Memory B cell (primary cell): ENCODE results near the gene OSBPL5.

ENCODE experiments used
- ATAC-seq: fragments of 150-1000 bp; cut with Tn5 transposase; 2 replicates; pipeline ENCODE4 v1.10.0; 2021; ENCODE audit warnings: low read depth, mild to moderate bottlenecking, moderate library complexity
- DNase-seq, 2 donors: peaks; one replicate each; pipeline ENCODE4 v3.0.0; 2022; ENCODE audit warnings: low spot score in 2 of 2
- H3K27ac Mint-ChIP-seq: one replicate; pipeline ENCODE4 v1.8.0; 2022; ENCODE audit warnings: mild to moderate bottlenecking, moderate library complexity, mixed read lengths
- H3K27me3 Mint-ChIP-seq: one replicate; pipeline ENCODE4 v1.8.0; 2022; ENCODE audit warnings: mixed read lengths
- H3K36me3 Mint-ChIP-seq: one replicate; pipeline ENCODE4 v1.8.0; 2022; ENCODE audit warnings: mild to moderate bottlenecking, mixed read lengths
- H3K4me1 Mint-ChIP-seq: one replicate; pipeline ENCODE4 v1.8.0; 2022; ENCODE audit warnings: mixed read lengths
- H3K4me3 Mint-ChIP-seq: one replicate; pipeline ENCODE4 v1.8.0; 2022; ENCODE audit warnings: mild to moderate bottlenecking, moderate library complexity, mixed read lengths
- H3K9me3 Mint-ChIP-seq: one replicate; pipeline ENCODE4 v1.8.0; 2022; ENCODE audit warnings: mixed read lengths

OSBPL5 gene

GRCh38 chr11:3147626-3148025 lies 17.5 kb downstream of the OSBPL5 start:
- no peak overlapping the region for H3K4me3 Mint-ChIP-seq
- H3K9me3 Mint-ChIP-seq = no peaks in the 10 kb centered on the region
- peaks cover 3% of the 10 kb centered on the region for H3K4me1 Mint-ChIP-seq
- DNase-seq (no peak), ATAC-seq (no peak)
- H3K27me3 Mint-ChIP-seq = peaks cover 12% of the 10 kb centered on the region
- no peak overlapping the region for H3K27ac Mint-ChIP-seq
- H3K36me3 Mint-ChIP-seq = no peaks in the 10 kb centered on the region

DNA sequence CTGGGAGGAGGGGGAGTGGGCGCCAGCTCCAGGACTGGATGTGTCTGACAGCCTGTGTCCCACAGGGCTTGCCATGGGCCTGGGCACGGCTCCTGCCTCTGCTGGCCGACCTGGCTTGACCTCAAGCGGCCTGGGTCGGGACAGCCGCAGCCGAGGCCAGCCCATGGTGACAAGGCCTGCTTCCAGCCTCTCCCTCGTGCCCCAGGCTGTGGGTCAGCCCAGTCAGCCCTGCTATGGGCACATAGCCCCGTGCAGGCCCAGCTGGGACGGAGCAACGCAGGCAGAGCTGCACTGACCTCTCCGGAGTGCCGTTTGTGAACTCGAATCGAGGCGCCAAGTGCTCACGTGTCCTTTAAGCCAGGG lies 17.9 kb downstream of the OSBPL5 start:
- H3K36me3 Mint-ChIP-seq = no peaks in the 10 kb centered on the region
- peaks cover 13% of the 10 kb centered on the region for H3K27me3 Mint-ChIP-seq
- no peaks in the 10 kb centered on the region for H3K9me3 Mint-ChIP-seq
- H3K4me1 Mint-ChIP-seq = peaks cover 3% of the 10 kb centered on the region
- no peak overlapping the region for H3K27ac Mint-ChIP-seq
- H3K4me3 Mint-ChIP-seq = no peak overlapping the region
- ATAC-seq (no peak), DNase-seq (no peak)

- H3K4me1 Mint-ChIP-seq = peaks cover 3% of the 10 kb centered on the region
- no peaks in the 10 kb centered on the region for H3K36me3 Mint-ChIP-seq
- H3K4me3 Mint-ChIP-seq = no peak overlapping the region
- ATAC-seq = no peak
- H3K9me3 Mint-ChIP-seq = no peaks in the 10 kb centered on the region
- H3K27ac Mint-ChIP-seq = no peak overlapping the region
- H3K27me3 Mint-ChIP-seq = peaks cover 11% of the 10 kb centered on the region
- no peak for DNase-seq
Observed at GRCh38 chr11:3146612-3147256, 18.4 kb downstream of the OSBPL5 start.

DNA sequence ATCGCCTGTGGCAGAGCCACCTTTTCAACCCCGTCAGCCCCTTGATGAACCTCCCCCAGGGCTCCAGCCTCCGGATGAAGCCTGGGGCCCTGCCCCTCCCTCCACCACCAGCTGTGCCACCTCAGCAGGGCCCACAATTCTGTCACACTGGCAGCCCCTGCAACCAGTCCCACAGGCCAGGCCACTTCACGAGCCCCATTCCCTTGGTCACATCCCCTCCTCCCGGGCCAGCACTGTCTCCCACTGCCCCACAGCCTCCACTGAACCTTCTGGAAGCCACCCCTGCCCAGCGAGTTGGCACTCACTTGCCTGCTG lies 19.9 kb downstream of the OSBPL5 start:
- Mint-ChIP-seq H3K36me3 (no peaks in the 10 kb centered on the region), H3K9me3 (no peaks in the 10 kb centered on the region), H3K4me3 (no peak overlapping the region), H3K27ac (no peak overlapping the region), H3K27me3 (peaks cover 9% of the 10 kb centered on the region), H3K4me1 (peaks cover 3% of the 10 kb centered on the region)
- DNase-seq = no peak
- no peak for ATAC-seq

DNA sequence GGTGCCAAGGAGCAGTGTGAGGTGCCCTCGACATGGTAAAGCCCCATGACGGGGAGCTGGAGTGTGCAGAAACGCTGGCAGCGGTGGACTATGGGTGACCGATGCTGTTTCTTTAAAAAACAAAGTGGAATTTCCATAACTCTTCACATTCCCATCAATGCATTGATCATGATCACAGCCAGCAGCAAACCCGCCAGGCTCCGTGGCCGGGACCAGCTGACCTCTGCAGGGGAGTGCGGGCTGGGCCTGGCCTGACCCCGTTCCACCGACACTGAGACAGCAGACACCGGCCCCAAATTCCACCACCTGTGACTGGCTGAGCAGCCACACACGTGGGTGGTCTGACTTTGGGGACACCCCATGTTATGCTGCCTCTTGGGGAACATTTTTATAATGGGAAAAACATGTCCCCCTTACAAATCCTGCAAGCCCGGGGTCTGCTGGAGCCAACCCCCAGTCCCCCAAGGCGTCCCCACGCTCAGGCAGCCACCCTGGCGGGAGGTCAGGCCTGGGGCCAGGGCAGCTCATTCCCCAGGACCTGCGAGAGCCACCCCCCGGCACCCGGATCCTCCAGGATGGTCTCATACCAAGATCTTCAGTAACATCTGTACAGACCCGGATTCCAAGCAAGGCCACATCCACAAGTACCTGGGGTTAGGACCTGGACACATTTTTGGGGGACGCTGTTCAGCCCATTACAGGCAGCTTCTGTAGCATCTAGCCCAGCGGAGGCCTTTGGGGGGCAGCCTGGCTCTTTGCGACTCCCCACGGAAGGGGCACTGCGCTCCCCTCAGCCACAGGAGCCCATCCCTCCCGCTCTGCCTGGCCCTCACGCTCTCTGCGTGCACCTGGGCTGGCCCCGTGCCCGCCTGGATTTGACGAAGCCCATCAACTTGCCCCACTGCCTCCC lies 20.6 kb downstream of the OSBPL5 start:
- no peak overlapping the region for H3K27ac Mint-ChIP-seq
- H3K36me3 Mint-ChIP-seq = no peaks in the 10 kb centered on the region
- DNase-seq = no peak
- peaks cover under 1% of the 10 kb centered on the region for H3K4me1 Mint-ChIP-seq
- H3K27me3 Mint-ChIP-seq = peaks cover 5% of the 10 kb centered on the region
- no peak for ATAC-seq
- no peak overlapping the region for H3K4me3 Mint-ChIP-seq
- no peaks in the 10 kb centered on the region for H3K9me3 Mint-ChIP-seq

DNA sequence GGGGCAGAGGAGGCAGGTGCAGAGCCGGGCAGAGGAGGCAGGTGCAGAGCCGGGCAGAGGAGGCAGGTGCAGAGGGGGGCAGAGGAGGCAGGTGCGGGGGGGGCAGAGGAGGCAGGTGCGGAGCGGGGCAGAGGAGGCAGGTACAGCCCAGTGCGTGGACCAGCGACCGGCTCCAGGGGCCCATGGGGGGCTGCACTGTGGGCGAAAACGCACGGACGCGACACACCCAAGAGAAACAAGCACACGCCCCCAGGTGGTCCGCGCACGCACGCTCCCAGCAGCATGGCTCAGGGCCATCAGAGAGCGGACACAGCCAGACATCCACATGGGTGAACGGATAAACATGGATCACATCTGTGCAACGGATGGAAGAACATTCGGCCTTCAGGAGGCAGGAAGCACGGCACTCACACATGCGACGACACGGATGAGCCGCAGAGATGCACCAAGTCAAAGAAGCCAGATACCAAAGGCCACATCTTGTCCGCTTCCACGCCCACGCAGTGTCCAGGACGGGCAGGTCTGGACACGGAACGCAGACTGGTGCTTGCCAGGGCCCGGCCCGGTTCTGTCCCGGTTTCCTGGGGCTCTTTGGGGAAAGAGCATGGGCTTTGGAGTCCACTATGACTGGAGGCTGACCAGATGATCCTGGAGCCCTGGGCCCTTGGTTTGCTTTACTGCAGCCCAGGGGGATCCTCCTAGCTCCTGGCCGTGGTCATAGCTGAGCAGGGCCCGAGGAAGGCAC lies 21.8 kb downstream of the OSBPL5 start:
- no peak for ATAC-seq
- H3K27ac Mint-ChIP-seq = no peak overlapping the region

DNA sequence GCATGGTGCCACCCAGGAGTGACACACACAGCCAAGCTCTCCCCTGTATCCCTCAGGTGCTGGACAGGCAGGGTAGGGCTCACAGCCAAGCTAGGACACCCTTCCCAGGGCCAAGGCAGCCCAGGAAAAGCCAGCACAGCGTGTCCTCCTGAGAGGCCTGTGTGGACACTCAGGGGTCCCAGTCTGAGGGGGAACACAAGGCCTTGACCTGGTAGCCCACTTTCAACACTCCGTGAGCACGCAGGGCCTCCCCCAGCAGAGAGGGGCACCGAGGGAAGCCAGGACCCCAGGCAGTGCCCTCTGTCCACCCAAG lies 24.9 kb downstream of the OSBPL5 start:
- Mint-ChIP-seq H3K36me3 (no peaks in the 10 kb centered on the region), H3K4me3 (no peak overlapping the region), H3K27ac (no peak overlapping the region), H3K4me1 (no peaks in the 10 kb centered on the region), H3K9me3 (no peaks in the 10 kb centered on the region), H3K27me3 (peaks cover 9% of the 10 kb centered on the region)
- ATAC-seq (no peak), DNase-seq (no peak)

More for the DNA sequence above, 21.8 kb downstream of the OSBPL5 start:
- Mint-ChIP-seq H3K9me3 (no peaks in the 10 kb centered on the region), H3K27me3 (peaks cover 7% of the 10 kb centered on the region), H3K4me1 (no peaks in the 10 kb centered on the region), H3K4me3 (no peak overlapping the region), H3K36me3 (no peaks in the 10 kb centered on the region)
- no peak for DNase-seq

GRCh38 chr11:3139481-3140290 lies 25.4 kb downstream of the OSBPL5 start:
- no peak for DNase-seq
- no peaks in the 10 kb centered on the region for H3K9me3 Mint-ChIP-seq
- no peaks in the 10 kb centered on the region for H3K36me3 Mint-ChIP-seq
- ATAC-seq = no peak
- H3K4me3 Mint-ChIP-seq = no peak overlapping the region
- H3K27me3 Mint-ChIP-seq = peaks cover 11% of the 10 kb centered on the region
- no peaks in the 10 kb centered on the region for H3K4me1 Mint-ChIP-seq
- no peak overlapping the region for H3K27ac Mint-ChIP-seq

- DNase-seq = no peak
- H3K27ac Mint-ChIP-seq = no peak overlapping the region
- H3K27me3 Mint-ChIP-seq = peaks cover 11% of the 10 kb centered on the region
- no peak for ATAC-seq
- no peak overlapping the region for H3K4me3 Mint-ChIP-seq
- H3K36me3 Mint-ChIP-seq = no peaks in the 10 kb centered on the region
- no peaks in the 10 kb centered on the region for H3K9me3 Mint-ChIP-seq
- no peaks in the 10 kb centered on the region for H3K4me1 Mint-ChIP-seq
Observed at GRCh38 chr11:3139086-3139440, 26.0 kb downstream of the OSBPL5 start.

DNA sequence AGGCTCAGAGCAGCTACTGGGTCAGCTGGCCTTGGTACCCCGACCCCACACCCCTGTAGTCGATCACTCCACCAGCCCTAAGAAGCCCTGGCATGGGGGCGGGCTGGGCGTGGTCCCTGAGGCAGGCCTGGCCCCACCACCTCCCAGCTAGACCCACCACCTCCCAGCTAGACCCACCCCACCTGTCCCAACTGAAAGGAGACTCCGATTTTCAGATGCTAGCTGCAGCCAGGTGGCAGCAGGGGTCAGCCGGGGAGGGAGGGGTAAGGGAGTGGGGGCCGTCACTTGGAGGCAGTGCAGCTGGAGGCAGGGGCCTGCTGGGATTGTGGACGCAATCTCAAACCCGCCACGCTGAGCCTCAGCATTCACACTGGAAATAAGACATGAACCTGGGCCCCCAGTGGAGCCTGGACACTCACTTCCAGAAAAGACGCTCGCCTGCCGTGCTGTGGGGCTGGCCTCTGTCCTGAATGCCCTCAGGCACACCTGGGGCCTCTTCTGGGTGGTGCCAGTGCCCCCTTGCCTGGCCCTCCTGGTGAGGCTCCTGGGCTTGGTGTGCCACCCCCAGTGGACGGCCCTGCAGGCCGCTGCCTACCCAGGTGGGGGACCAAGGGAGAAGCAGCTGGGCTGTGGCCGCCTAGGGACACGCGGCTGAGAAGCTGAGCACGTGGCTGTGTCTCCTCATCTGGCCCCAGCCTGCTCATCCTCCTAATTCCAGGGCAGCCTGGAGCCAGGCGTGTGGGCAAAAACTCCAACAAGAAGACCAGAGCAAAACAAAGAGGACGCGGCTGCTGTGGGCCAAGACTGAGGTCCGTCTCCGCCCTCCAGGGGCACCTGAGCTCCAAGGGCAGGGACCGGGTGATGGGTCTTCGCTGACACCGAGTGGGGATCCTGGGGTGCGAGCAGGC lies 26.7 kb downstream of the OSBPL5 start:
- H3K9me3 Mint-ChIP-seq = no peaks in the 10 kb centered on the region
- H3K4me3 Mint-ChIP-seq = no peak overlapping the region
- ATAC-seq = no peak
- H3K4me1 Mint-ChIP-seq = no peaks in the 10 kb centered on the region
- H3K27ac Mint-ChIP-seq = no peak overlapping the region
- DNase-seq = no peak
- peaks cover 11% of the 10 kb centered on the region for H3K27me3 Mint-ChIP-seq
- H3K36me3 Mint-ChIP-seq = no peaks in the 10 kb centered on the region

- peaks cover 9% of the 10 kb centered on the region for H3K27me3 Mint-ChIP-seq
- no peak for ATAC-seq
- DNase-seq = no peak
- H3K4me1 Mint-ChIP-seq = no peaks in the 10 kb centered on the region
- no peaks in the 10 kb centered on the region for H3K36me3 Mint-ChIP-seq
- H3K4me3 Mint-ChIP-seq = no peak overlapping the region
- no peak overlapping the region for H3K27ac Mint-ChIP-seq
- no peaks in the 10 kb centered on the region for H3K9me3 Mint-ChIP-seq
Observed at GRCh38 chr11:3137486-3138177, 27.5 kb downstream of the OSBPL5 start.

DNA sequence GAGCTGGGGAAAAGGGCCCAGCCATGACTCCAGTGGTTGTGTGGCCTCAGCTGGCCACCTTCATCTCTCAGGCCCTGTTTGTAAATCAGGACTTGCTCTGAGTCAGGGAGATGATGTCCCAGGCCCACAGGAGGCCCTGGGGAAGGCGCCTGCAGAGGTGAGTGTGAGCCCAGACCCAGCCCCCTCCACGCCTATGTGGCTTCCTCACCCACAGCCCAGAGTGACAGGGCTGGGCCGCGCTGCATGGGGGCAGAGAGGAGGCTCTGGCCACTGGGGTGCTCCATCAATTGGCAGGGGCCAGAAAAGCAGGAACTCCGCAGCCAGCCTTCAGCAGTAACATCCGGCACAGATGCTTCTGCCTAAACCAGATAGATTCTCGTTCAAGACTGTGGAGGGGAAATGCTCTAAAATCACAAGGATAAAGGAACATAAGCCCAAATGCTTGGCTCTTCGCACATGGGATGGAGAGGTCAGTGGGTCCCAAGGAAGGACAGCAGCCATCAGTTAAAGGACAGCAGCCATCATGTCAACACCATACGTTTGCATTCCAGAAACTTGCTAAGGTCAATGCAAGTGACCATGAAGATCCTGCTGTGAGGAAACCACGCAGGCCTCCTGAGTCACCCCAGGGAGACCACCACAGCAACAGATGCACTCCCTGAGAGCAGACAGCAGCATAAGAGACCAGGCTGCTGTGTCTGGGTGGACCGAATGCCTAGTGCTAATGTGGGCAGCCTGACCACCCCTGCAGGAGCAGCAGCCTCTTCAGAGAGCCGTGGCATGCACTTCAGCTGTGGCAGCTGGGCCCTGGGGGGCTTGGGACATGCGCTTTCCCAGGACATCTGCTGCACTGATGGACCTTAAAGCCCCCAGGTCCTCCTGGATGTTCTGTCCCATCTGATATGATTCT lies 28.3 kb downstream of the OSBPL5 start:
- Mint-ChIP-seq H3K27ac (no peak overlapping the region), H3K27me3 (peaks cover 11% of the 10 kb centered on the region), H3K4me3 (no peak overlapping the region), H3K4me1 (no peaks in the 10 kb centered on the region), H3K9me3 (peaks cover 2% of the 10 kb centered on the region), H3K36me3 (no peaks in the 10 kb centered on the region)
- DNase-seq (no peak), ATAC-seq (no peak)
